ENCODE data around the gene IPO13. TPM values are rescaled to one million over a fixed set of nuclear protein-coding genes. Genes with fewer than 3 reads are reported as not detected.

The IPO13 gene
- total and polyA plus RNA-seq, 10 of the 15 experiments (the other 5 are each of a cell fraction or from before 2014, with no cell fraction given), result 7.1 to 26.6 (median 15.9) TPM

DNA sequence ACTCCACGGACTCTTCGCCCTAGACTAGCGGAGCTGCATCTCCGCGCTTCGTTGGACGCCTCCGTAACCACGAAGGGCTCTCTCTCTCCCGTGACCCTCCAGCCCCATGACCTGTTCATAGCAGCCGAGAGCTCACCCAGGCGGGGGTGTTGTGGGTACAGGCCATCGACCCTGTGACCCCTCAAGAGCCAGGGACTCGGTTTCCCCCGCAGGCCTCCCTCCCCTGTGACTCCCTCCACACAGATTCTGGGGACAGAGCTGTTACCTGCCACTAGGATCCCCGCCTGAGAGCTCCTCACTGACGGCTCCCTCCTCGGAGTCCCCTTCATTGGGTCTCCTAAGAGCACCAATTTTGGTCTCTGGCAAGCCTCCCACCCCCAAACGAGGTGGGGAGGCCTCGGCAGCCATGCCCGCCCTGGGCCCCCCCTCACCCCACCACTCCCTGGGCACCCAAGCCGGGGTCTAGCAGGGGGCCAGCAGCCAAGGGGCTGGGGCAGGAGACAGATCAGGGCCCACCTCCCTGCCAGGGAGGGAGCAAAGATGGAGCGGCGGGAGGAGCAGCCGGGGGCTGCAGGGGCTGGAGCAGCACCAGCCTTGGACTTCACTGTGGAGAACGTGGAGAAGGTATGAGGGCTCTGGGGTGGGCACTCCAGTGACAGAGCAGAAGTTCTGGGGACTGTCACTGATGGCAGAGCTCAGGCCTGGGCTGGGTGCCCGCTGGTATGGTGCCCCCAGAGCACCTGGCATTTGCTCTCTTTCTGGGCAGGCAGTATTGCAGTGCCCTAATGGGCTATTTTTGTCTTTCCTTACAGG, 517 bp downstream of the IPO13 start (continued):
- no peak; the same call in 1 of the 2 replicates for TF ChIP-seq ZNF687 (IDR thresholded peaks at IDR 0.05)
- no peak for TF ChIP-seq ZNF274 (IDR thresholded peaks at IDR 0.05; ENCODE audit: insufficient read depth, insufficient read length)
- TF ChIP-seq DPF2 (IDR thresholded peaks at IDR 0.05), result no peak
- TF ChIP-seq MTA3 (IDR thresholded peaks at IDR 0.05; ENCODE audit: borderline replicate concordance, low read length), result no peak
- TF ChIP-seq STAT3 (IDR thresholded peaks at IDR 0.05; ENCODE audit: low read depth, low read length), result no peak
- no peak for TF ChIP-seq EP300 (IDR thresholded peaks at IDR 0.05; ENCODE audit: borderline replicate concordance in 1 of 2, control insufficient read depth in 1 of 2, low read depth in 2 of 2, low read length in 2 of 2)
- peak; percentile 0; the same call in 1 of the 2 replicates for TF ChIP-seq PML (IDR thresholded peaks at IDR 0.05; ENCODE audit: low read length)
- TF ChIP-seq, protein P1, sequence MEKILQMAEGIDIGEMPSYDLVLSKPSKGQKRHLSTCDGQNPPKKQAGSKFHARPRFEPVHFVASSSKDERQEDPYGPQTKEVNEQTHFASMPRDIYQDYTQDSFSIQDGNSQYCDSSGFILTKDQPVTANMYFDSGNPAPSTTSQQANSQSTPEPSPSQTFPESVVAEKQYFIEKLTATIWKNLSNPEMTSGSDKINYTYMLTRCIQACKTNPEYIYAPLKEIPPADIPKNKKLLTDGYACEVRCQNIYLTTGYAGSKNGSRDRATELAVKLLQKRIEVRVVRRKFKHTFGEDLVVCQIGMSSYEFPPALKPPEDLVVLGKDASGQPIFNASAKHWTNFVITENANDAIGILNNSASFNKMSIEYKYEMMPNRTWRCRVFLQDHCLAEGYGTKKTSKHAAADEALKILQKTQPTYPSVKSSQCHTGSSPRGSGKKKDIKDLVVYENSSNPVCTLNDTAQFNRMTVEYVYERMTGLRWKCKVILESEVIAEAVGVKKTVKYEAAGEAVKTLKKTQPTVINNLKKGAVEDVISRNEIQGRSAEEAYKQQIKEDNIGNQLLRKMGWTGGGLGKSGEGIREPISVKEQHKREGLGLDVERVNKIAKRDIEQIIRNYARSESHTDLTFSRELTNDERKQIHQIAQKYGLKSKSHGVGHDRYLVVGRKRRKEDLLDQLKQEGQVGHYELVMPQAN (conservative IDR thresholded peaks at IDR 0.05), result peak; percentile 76; the same call in 1 of the 2 replicates
- TF ChIP-seq, protein P2, sequence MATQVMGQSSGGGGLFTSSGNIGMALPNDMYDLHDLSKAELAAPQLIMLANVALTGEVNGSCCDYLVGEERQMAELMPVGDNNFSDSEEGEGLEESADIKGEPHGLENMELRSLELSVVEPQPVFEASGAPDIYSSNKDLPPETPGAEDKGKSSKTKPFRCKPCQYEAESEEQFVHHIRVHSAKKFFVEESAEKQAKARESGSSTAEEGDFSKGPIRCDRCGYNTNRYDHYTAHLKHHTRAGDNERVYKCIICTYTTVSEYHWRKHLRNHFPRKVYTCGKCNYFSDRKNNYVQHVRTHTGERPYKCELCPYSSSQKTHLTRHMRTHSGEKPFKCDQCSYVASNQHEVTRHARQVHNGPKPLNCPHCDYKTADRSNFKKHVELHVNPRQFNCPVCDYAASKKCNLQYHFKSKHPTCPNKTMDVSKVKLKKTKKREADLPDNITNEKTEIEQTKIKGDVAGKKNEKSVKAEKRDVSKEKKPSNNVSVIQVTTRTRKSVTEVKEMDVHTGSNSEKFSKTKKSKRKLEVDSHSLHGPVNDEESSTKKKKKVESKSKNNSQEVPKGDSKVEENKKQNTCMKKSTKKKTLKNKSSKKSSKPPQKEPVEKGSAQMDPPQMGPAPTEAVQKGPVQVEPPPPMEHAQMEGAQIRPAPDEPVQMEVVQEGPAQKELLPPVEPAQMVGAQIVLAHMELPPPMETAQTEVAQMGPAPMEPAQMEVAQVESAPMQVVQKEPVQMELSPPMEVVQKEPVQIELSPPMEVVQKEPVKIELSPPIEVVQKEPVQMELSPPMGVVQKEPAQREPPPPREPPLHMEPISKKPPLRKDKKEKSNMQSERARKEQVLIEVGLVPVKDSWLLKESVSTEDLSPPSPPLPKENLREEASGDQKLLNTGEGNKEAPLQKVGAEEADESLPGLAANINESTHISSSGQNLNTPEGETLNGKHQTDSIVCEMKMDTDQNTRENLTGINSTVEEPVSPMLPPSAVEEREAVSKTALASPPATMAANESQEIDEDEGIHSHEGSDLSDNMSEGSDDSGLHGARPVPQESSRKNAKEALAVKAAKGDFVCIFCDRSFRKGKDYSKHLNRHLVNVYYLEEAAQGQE (IDR thresholded peaks at IDR 0.05; ENCODE audit: low read depth, low read length), result no peak
- TF ChIP-seq FOS (IDR thresholded peaks at IDR 0.05; ENCODE audit: borderline replicate concordance, extremely low read depth, insufficient read length), result no peak
- TF ChIP-seq BHLHE40 (IDR thresholded peaks at IDR 0.05; ENCODE audit: borderline replicate concordance in 1 of 2, low read depth in 2 of 2, low read length in 1 of 2), result peak in 1 of 2 experiments; percentile 16; a peak in 1 of 4 replicates
- 0 out of 2 replicates have a peak, but pooled peaks have one; percentile 20 for TF ChIP-seq SMARCA5 (IDR thresholded peaks at IDR 0.05)
- peak; percentile 28 for TF ChIP-seq RUNX3 (IDR thresholded peaks at IDR 0.05; ENCODE audit: low read length)
- TF ChIP-seq CHD2 (IDR thresholded peaks at IDR 0.05; ENCODE audit: borderline replicate concordance, low read depth, low read length), result no peak
- no peak for TF ChIP-seq ZZZ3 (IDR thresholded peaks at IDR 0.05; ENCODE audit: control insufficient read depth, insufficient read length, low read depth)

Measured in GM12878 (cell line).